Tibial nerve (tissue), 4 donors: ENCODE data around the gene LPIN2. TPM values are rescaled to one million over a fixed set of nuclear protein-coding genes. Genes with fewer than 3 reads are reported as not detected.

Source experiments
- DNase-seq, 2 donors: peaks; one replicate each; pipeline ENCODE4 v3.0.0-alpha.2; 2019; ENCODE audit warnings: low spot score in 2 of 2
- H3K27ac ChIP-seq, 4 donors: fragments of 200-600 bp; sonication (generic) in 3 of 4; one replicate each; pipeline ENCODE4 v1.5.1; 2017 to 2019; ENCODE audit warnings: mild to moderate bottlenecking in 1 of 4
- H3K27me3 ChIP-seq, 2 donors: fragments of 200-600 bp; sonication (generic) in 1 of 2; one replicate each; pipeline versions ENCODE4 v1.5.1 to v1.6.0; 2017 to 2019
- H3K36me3 ChIP-seq, 3 donors: fragments of 200-600 bp; sonication (generic); one replicate each; pipeline ENCODE4 v1.5.1; 2018 to 2019
- H3K4me1 ChIP-seq, 4 donors: fragments of 200-600 bp; sonication (generic) in 3 of 4; one replicate each; pipeline ENCODE4 v1.5.1; 2017 to 2019
- H3K4me3 ChIP-seq, 4 donors: fragments of 200-600 bp; sonication (generic) in 3 of 4; one replicate each; pipeline ENCODE4 v1.5.1; 2017 to 2019; ENCODE audit warnings: mild to moderate bottlenecking in 1 of 4, moderate library complexity in 1 of 4
- H3K9me3 ChIP-seq, 4 donors: fragments of 200-600 bp; sonication (generic) in 3 of 4; one replicate each; pipeline ENCODE4 v1.5.1; 2017 to 2019
- CTCF ChIP-seq, 5 experiments: fragments of 200-600 bp in 3 of 5; fragments of 450-650 bp in 2 of 5; sonication (generic) in 3 of 5; IDR thresholded peaks; one replicate each; pipeline ENCODE4 v1.5.1; 2016 to 2019; ENCODE audit warnings: antibody characterized with exemption in 5 of 5, mild to moderate bottlenecking in 3 of 5, moderate library complexity in 2 of 5
- EP300 ChIP-seq, 2 donors: sonication (generic); formaldehyde crosslinking; IDR thresholded peaks; one replicate each; pipeline ENCODE4 v1.6.1; 2017; ENCODE audit warnings: antibody characterized with exemption in 2 of 2, mild to moderate bottlenecking in 1 of 2
- POLR2A ChIP-seq, 2 donors: fragments of 450-650 bp; IDR thresholded peaks; one replicate each; pipeline ENCODE4 v1.6.1; 2017; ENCODE audit warnings: antibody characterized with exemption in 2 of 2, mild to moderate bottlenecking in 2 of 2, moderate library complexity in 2 of 2
- WGBS, 2 donors: methylation state at CpG; one replicate each; pipeline ENCODE4 v1.1.5; 2018; 5-methylcytosine and 5-hydroxymethylcytosine counted together
- total RNA-seq, 4 donors: library from RNA; depleted of rRNA; stranded (reverse); fragments of >200 nt; gene quantifications; one replicate each; pipeline ENCODE4 v1.1.0, GENCODE V29; 2016

Gene LPIN2
- total RNA-seq, 4 donors from 2014 or later: 22.7 to 29.3 (median 25.8) TPM

GRCh38 chr18:2992995-2993877, 19.7 kb downstream of the LPIN2 start:
- Histone ChIP-seq H3K27ac (no peak overlapping the region), H3K36me3 (no peaks in the 10 kb centered on the region), H3K27me3 (no peaks in the 10 kb centered on the region), H3K4me3 (no peak overlapping the region), H3K9me3 (peaks cover 0 to 5% (median 0%) of the 10 kb centered on the region in 4 donors), H3K4me1 (peaks cover 0 to 25% (median 14%) of the 10 kb centered on the region in 4 donors)
- DNase-seq: no peak
- WGBS, 2 donors: 91% methylated on average over 6 of the region's 6 CpGs
- TF ChIP-seq EP300 (IDR thresholded peaks at IDR 0.05) (no peak), CTCF (IDR thresholded peaks at IDR 0.05) (no peak), POLR2A (IDR thresholded peaks at IDR 0.05) (no peak)

- DNase-seq: no peak
- H3K4me3 ChIP-seq: no peak overlapping the region
- 69 to 70% methylated on average over 4 of the region's 4 CpGs for WGBS, 2 donors
- no peak overlapping the region for H3K27ac ChIP-seq
- H3K27me3 ChIP-seq: no peaks in the 10 kb centered on the region
- peaks cover 0 to 5% (median 0%) of the 10 kb centered on the region in 4 donors for H3K9me3 ChIP-seq
- H3K4me1 ChIP-seq: peaks cover 0 to 21% (median 3%) of the 10 kb centered on the region in 4 donors
- TF ChIP-seq POLR2A (IDR thresholded peaks at IDR 0.05): no peak
- H3K36me3 ChIP-seq: no peaks in the 10 kb centered on the region
Measured at GRCh38 chr18:2990956-2991640, 21.8 kb downstream of the LPIN2 start.

GRCh38 chr18:2987876-2988790, 24.8 kb downstream of the LPIN2 start:
- Histone ChIP-seq H3K4me1 (peaks cover 0 to 22% (median 1%) of the 10 kb centered on the region in 4 donors), H3K9me3 (peaks cover 0 to 5% (median 0%) of the 10 kb centered on the region in 4 donors), H3K36me3 (no peaks in the 10 kb centered on the region), H3K27me3 (no peaks in the 10 kb centered on the region), H3K27ac (no peak overlapping the region), H3K4me3 (no peak overlapping the region)
- TF ChIP-seq CTCF (IDR thresholded peaks at IDR 0.05): no peak
- no peak for TF ChIP-seq POLR2A (IDR thresholded peaks at IDR 0.05)
- no peak for TF ChIP-seq EP300 (IDR thresholded peaks at IDR 0.05)
- WGBS, 2 donors: 80 to 88% methylated on average over 5 of the region's 5 CpGs
- DNase-seq: no peak

- Histone ChIP-seq H3K27me3 (no peaks in the 10 kb centered on the region), H3K4me3 (no peak overlapping the region), H3K4me1 (peaks cover 0 to 40% (median 19%) of the 10 kb centered on the region in 4 donors), H3K36me3 (no peaks in the 10 kb centered on the region), H3K9me3 (peaks cover 0 to 2% (median 0%) of the 10 kb centered on the region in 4 donors), H3K27ac (no peak overlapping the region)
- 52 to 59% methylated on average over 4 of the region's 4 CpGs for WGBS, 2 donors
- TF ChIP-seq EP300 (IDR thresholded peaks at IDR 0.05): no peak
- no peak for TF ChIP-seq POLR2A (IDR thresholded peaks at IDR 0.05)
- no peak for TF ChIP-seq CTCF (IDR thresholded peaks at IDR 0.05)
- DNase-seq: no peak
Measured at GRCh38 chr18:2986150-2986865, 26.6 kb downstream of the LPIN2 start.

GRCh38 chr18:2985628-2986027, 27.3 kb downstream of the LPIN2 start:
- no peak overlapping the region for H3K4me3 ChIP-seq
- H3K36me3 ChIP-seq: no peaks in the 10 kb centered on the region
- peak; percentile 15 to 52 (median 31) for TF ChIP-seq CTCF (IDR thresholded peaks at IDR 0.05)
- TF ChIP-seq POLR2A (IDR thresholded peaks at IDR 0.05): no peak
- H3K4me1 ChIP-seq: peaks cover 0 to 47% (median 26%) of the 10 kb centered on the region in 4 donors
- DNase-seq: no peak
- 88 to 93% methylated on average over 2 of the region's 2 CpGs for WGBS, 2 donors
- no peaks in the 10 kb centered on the region for H3K9me3 ChIP-seq
- no peaks in the 10 kb centered on the region for H3K27me3 ChIP-seq
- peak overlapping the region in 1 of 4 donors; percentile 52 for H3K27ac ChIP-seq
